DOHH2 (cell line): ENCODE data around the gene TCHH.

Experiments
- EZH2phosphoT487 ChIP-seq: fragments of 200-600 bp; sonication (generic); IDR thresholded peaks from 2 replicates; pipeline ENCODE4 v1.6.1; 2017; ENCODE audit warnings: borderline replicate concordance, mild to moderate bottlenecking, antibody characterized with exemption, low read length, moderate library complexity, mixed read lengths
- TF ChIP-seq, protein P1 (sequence below): fragments of 200-600 bp; sonication (generic); IDR thresholded peaks from one replicate; pipeline ENCODE4 v1.5.1; 2014; ENCODE audit warnings: antibody characterized with exemption, mild to moderate bottlenecking, low read depth, low read length; ENCODE audit not compliant: poor library complexity, severe bottlenecking

DNA sequence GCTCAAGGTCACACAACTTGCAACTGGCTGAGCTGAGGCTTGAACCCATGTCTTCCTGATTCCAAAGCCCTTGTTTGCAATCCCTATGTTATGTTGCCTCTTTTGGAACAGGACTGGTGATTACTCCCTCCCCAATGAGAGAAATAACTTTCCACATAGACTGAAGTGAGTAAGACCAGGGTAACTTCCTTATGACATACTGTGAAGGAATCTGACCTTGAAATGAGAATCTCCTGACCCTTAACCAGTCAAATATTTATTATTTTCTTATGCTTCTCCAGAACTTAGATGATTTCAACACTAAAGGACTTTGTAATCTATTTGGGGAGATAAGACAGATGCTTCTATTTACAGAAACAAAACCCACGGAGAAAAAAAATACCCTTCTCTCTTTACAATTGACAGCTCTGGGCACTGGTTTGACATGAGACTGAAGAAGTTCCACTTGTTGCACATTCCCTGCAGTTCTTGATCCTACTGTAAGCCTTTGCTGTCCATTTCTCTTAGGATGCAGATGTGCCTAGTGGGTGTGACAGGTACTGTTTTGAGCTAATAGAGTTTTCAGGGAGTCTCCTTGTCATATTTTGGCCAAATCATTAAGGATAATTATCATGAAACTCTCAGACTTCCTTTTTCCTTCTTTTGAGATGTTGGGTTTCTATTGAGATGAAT, 47.7 kb upstream of the TCHH start:
- TF ChIP-seq, protein P1, sequence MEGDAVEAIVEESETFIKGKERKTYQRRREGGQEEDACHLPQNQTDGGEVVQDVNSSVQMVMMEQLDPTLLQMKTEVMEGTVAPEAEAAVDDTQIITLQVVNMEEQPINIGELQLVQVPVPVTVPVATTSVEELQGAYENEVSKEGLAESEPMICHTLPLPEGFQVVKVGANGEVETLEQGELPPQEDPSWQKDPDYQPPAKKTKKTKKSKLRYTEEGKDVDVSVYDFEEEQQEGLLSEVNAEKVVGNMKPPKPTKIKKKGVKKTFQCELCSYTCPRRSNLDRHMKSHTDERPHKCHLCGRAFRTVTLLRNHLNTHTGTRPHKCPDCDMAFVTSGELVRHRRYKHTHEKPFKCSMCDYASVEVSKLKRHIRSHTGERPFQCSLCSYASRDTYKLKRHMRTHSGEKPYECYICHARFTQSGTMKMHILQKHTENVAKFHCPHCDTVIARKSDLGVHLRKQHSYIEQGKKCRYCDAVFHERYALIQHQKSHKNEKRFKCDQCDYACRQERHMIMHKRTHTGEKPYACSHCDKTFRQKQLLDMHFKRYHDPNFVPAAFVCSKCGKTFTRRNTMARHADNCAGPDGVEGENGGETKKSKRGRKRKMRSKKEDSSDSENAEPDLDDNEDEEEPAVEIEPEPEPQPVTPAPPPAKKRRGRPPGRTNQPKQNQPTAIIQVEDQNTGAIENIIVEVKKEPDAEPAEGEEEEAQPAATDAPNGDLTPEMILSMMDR, result no peak
- TF ChIP-seq EZH2phosphoT487, result no peak
